Measurements from ENCODE around the gene CNTN2. TPM values are rescaled to one million over a fixed set of nuclear protein-coding genes. Genes with fewer than 3 reads are reported as not detected.

The CNTN2 gene
- total RNA-seq, 1 experiment from 2014 or later: not detected

DNA sequence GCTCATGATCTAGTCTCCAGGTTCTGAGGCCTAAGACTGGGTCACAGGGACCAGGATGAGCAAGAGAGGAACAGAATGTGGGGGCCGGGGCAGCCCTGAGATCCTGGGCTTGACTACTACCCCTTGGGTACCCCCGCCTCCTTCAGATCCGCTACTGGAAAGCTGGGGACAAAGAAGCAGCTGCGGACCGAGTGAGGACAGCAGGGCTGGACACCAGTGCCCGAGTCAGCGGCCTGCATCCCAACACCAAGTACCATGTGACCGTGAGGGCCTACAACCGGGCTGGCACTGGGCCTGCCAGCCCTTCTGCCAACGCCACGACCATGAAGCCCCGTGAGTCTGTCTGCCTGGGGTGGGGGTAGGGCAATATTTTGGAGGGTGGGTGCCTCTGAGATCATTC, 28.8 kb downstream of the CNTN2 start:
- no peak for DNase-seq (ENCODE audit: low read depth)

DNA sequence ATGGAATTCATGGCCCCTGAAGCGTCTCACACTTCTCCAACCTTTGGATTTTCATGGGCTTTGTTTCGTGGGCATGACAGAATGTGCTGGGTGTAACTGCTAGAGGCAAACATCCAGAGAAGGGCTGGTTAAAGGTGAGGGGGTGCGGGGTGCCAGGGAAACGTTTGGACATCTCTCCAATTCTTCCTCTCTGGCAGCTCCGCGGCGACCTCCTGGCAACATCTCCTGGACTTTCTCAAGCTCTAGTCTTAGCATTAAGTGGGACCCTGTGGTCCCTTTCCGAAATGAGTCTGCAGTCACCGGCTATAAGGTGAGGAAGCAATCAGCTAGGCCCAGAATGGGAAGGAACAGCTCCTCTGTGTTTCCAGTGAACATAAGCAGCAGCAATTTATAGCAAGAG, 29.3 kb downstream of the CNTN2 start:
- no peak for DNase-seq (ENCODE audit: low read depth)

DNA sequence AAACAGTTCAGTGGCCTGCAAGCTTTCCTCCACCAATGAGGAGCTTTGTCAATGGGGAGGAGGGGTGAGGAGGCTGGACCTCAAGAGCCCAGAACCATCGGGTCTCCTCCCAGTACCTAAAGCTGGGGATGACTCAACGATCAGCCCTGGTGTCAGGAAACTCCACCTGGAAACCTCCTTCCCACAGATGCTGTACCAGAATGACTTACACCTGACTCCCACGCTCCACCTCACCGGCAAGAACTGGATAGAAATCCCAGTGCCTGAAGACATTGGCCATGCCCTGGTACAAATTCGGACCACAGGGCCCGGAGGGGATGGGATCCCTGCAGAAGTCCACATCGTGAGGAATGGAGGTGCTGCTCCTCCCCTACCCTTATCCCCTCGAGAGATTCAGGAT, 29.9 kb downstream of the CNTN2 start:
- DNase-seq (ENCODE audit: low read depth): no peak

DNA sequence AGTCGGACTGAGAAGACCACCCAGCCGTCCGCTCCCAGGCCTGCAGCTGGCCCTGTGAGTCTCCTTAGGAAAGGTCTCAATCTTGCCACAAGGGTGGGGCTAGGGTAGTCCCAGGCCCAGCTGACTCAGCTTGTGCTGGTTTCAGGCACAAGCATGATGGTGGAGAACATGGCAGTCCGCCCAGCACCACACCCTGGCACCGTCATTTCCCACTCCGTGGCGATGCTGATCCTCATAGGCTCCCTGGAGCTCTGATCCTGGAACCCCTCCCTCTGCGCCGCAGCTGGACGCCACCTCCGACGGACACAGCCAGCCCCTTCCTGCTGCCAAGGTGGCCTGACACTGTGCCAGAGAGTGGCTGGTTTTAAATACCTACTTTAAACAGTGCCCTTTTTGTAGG, 30.5 kb downstream of the CNTN2 start:
- DNase-seq (ENCODE audit: low read depth): no peak

DNA sequence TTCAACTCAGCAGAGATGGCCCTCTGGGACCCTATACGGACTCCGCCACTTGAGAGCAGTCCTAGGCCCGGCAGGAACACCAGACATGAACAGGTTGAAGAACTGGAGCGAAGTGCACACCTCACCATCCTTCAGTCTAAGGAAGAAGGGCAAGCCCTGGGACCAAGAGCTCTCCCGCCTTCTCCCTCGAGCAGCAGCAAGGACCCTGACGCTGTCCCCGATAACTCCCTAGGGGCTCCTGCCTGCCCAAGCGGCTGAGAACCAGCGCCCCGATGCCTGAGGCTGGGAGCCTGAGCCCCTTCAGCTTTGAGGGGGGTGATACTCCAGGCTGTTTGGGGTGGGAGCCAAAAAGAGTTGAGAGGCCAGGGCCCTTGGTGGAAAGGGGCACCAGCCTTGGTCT, 31.1 kb downstream of the CNTN2 start:
- DNase-seq (ENCODE audit: low read depth): no peak

DNA sequence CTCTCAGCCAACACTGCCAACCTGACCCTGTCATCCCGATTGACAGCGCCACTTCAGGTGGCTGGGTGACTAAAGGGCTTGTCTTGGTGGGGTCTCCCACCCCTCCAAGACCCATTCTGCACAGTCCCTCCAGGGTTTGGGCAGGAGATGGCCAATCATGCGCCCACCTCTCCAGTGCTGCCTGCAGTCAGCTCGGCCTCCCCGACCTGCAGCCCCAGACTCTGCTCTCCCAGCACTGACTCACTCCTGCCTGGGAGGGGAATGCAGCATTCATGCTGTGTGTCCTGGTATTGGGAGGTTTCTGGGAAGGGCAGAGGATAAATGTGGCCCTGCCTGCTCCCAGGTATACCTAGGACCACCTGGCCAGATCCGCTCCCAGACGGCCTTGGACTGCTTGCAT, 31.5 kb downstream of the CNTN2 start:
- no peak for DNase-seq (ENCODE audit: low read depth)

DNA sequence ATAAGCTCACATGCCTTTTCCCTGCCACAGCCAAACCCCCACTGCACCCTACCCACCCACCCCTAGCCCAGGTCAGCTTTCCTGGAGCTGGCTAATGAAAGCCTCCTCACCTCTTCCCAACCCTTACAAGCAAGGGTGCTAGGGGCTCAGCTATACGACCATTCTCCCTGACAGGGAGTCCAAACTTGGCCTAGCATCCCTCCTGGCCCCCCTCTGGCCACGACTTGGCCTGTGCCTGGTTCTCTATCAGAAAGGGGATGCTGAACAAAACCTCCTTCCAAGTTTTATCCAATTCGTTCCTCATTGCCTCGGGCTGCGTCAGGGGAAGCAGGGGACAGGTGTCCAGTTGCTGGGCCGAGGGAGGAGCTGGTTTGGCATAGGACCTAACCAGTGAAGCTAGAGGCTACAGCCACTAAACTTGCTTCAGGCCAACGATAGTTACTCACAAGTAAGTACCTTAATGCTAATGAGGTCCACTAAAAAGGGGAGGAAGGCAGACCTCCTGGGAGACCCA, 32.7 kb downstream of the CNTN2 start:
- DNase-seq (ENCODE audit: low read depth): no peak

DNA sequence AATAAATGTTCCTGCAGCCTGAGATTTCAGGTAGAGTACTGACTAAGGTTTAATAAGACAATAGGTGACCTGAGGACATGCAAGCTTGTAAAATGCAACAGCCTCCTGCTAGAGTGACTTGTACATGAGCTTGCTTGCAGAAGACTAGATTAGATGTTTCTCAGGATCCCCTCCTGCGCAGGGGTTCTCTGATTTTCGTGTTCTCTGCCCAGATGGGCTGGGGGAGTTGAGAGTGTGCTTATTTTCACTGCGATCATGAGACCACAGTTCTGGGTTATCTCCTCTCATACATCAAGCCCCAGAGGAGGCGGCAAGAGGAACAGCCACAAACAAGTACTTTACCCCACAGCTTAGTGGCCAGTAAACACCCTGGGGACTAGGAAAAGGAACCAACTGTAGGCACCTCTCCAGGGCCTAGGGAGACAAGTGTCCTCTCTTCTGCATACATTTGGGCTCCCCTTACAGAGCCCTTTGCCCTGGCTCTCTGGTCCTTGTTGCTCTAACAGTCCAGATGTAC, 33.3 kb downstream of the CNTN2 start:
- no peak for DNase-seq (ENCODE audit: low read depth)

DNA sequence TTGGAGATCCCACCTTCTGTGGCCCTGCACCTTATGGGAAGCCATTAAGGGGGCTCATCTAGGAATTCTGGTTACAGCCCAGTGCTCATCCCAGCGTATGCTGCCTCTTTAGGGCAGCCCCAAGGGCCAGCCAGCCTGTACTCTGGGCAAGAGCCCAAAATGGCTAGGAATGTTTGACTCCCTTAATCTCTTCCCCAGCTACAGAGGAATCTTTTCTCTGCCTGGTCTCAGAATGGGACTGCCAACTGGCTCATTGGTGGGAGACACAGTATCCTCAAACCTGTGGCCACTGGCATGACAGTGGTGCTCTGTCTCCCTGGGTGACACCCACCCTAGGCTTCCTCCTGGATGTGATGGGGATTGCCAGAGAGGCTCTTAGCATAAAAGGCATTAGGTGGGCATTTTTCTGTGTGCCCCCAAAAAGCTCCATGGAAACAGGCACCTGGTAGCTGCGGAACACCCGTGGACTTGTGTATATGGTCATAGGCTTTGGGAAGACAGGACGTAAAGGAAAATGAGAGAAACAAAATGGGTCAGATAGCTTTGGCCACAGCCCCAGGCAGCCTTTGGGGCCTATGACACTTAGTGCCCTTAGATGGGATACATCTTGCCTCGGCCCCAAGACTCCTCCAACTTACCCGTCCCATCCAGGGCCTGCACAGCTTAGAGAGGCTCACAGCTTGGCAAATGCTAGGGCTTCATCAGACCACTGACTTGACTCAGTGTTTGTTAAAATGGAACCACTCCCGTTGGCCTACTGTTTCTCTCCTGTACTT, 34.3 kb downstream of the CNTN2 start:
- DNase-seq (ENCODE audit: low read depth): no peak

DNA sequence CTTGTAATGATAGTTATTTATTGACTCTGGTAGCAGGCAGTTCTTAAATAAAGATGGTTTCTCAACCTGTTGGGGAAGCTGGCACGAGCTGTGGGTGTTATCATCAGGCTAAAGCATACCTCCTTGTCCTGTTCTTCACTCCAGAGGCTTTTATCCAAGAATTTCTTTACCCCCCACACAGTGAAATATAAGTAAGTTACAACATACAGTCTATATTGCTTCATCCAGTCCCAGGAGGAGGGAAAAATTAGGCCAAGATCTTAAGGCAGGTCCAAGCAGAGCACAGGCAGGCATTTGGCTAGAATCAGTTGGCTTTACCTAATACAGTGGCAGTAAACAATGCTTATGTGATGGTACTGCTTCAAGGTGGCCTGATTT, 34.9 kb downstream of the CNTN2 start:
- no peak for DNase-seq (ENCODE audit: low read depth)

DNA sequence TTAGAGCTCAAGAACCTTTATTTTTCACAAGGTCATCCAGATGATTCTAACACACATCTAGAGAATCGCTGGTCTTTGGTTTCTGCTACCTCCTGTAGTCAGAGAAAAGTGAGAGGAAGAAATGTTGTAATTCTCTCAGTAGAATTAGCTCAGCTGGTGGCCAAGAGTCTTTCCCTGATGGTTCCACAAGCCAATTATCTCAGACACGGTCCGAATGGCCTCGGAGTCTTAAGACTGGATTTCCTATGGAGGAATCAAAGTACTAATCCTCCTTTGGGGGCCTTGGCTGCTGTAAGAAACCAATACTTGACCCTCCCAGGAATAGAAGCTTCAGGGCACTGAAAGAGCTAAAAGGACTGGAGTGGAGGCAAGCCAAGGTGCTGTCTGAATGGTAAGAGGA, 39.4 kb downstream of the CNTN2 start:
- DNase-seq (ENCODE audit: low read depth): no peak

DNA sequence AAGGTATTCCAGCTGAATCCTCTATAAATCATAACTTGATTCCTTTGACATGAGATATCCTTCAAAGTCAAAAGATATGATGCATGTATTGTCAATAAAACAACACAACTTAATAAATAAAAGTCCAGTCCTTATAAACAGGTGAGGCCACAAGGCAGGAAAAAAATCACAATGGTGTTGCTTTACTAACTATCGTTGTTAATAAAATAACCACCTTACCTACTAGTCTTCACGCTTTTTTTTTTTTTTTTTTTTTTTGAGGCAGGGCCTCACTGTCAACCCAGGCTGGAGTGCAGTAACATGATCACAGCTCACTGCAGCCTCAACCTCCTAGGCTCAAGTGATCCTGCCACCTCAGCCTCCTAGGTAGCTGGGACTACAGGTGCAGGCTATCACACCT, 41.3 kb downstream of the CNTN2 start, which contains the start of gene TMEM81:
TSS of gene TMEM81 (minus strand) at position 101 of the 400 bp plus-strand sequence. CDS start 140 bp downstream, outside the sequence.
- no peak for DNase-seq (ENCODE audit: low read depth)

DNA sequence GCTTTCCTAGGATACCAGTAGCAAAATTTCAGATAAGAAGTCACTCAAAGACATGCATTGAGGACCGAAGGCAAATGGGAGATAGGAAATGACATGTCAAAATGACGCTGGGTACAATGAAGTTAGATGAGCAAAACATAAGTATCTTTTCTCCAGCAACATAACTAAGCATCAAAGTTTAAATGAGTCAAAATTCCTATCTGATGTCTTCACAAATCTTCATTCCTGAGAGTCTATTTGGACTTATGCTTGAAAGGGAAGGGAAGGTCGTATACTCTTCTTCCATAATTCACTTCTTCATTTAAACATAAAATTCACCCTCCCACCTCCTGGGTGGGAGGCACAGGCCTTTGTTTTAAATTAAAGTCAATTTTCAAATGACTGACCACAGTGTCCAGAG, 45.3 kb downstream of the CNTN2 start:
- DNase-seq (ENCODE audit: low read depth): no peak

DNA sequence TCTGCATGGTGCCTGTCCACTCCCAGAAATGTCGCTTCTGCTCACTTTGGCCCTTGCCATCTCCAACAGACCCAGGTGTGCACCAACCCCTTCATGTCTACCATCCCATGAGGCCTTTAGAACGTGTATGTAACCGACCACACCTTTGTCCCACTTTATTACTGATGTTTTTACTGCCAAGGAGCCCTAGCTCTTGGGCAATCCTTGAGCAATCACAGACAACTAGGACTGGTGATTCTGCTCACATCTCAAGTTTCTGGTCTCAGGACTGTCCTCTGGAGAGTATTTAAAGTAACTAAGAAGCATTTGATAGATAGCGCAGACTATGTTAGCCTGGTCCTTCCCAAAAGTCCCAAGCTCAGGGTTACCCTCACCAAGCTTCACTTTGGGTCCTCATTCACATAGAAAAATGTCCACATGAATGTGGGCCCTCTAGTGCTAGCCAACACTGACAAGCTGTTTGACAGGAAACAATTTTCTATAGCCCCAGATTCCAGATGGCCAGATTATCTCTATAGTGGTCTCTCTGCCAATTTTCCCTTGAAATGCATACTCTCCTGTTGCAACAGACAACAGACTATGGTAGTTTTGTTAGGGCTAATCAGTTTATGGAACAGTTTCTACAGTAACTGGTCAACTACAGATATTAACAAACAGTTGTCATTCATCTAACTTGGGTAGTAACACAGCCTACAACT, 48.2 kb downstream of the CNTN2 start:
- DNase-seq (ENCODE audit: low read depth): no peak

DNA sequence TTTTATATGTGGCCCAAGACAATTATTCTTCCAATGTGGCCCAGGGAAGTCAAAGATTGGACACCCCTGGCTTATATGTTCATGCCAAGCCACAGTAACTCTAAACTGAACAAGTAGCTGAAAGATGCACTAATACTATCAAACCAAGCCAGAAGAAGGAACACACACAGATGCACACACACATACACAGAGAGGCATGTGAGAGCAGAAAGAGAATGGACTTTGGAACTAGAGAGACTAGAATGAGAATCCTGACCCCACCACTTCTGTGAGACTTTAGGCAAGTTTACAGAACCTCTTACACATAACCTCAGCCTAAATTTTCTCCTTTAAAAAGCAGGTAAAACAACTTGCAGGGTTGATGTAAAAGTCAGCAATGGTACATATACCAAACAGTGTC, 52.4 kb downstream of the CNTN2 start:
- DNase-seq (ENCODE audit: low read depth): no peak

DNA sequence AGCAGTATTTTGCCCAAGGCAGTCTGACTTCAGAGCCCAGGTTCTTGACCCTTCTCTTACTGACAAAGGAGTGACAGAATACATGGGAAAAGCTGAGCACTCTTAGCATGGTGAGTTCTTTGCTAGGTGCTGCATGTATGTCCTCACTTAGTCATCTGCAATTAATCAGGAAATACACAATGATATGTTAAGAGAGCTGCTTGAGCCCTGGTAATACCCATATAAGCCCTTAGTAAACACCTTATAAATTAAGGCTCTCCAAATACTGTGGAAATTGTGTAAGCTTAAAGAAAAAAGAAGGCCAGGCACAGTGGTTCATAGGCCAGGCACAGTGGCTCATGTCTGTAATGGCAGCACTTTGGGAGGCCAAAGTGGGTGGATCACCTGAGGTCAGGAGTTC, 55.2 kb downstream of the CNTN2 start:
- no peak for DNase-seq (ENCODE audit: low read depth)

DNA sequence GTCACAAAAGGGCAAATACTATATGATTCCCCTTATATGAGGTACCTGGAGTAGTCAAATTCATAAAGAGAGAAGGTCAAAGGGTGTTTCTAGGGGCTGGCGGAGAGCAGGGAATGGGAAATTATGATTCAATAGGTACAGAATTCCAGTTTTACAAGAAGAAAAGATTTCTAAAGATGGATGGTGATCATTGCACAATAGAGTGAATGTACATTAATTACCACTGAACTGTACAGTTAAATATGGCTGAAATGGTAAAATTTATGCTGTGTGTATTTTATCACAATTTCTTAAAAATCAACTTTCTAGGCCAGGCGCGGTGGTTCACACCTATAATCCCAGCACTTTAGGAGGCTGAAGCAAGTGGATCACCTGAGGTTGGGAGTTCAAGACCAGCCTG, 59.4 kb downstream of the CNTN2 start:
- no peak for DNase-seq (ENCODE audit: low read depth)

DNA sequence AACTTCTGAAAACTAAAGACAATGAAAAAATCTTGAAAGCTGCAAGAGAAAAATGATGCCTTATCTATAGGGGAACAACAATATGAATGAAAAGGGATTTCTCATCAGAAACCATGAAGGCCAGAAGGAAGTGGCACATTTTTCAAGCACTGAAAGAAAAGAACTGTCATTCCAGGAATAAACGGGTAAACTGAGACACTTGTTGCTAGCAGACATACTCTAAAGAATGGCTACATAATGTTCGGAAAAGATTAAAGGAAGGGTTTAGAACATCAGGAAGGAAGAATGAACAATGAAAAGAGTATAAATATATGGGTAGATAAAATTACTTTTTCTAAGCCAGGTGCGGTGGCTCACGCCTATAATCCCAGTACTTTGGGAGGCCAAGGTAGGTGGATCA, 64.3 kb downstream of the CNTN2 start:
- DNase-seq (ENCODE audit: low read depth): no peak

DNA sequence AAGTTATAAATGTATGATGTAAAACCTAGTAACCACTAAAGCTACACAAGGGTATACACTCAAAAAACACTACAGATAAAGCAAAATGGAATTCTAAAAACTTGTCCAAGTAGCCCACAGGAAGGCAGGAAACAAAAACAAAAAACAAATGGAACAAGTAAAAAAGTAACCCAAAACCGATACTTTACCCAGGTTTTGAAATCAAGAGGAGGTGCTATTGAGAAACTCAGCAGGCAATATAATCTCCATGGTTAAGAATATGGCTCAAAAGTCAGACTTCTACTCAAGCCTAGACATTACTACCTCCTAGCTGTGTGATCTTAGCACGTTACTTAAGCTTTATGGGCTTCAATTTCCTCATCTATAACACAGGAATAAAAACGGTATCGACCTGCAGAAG, 65.5 kb downstream of the CNTN2 start:
- DNase-seq (ENCODE audit: low read depth): peak; percentile 8

DNA sequence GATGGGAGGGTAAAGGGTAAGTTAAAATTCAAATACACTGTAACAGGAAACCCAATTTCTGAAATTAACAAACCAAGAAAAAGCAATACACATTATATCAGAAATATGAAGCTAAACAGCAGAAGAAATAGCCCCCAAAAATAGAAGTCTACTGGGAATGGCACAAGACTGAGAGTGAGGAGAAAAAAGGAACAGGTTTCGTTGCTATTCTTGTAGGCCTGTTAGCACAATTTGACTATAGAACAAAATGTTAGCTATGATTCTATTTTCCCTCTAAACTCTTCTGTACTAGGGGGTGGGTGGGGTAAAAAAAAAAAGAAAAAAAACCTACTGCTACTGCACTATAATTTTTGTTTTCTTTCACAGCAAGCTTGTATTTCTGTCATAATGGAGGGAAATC, 66.3 kb downstream of the CNTN2 start:
- no peak for DNase-seq (ENCODE audit: low read depth)

DNA sequence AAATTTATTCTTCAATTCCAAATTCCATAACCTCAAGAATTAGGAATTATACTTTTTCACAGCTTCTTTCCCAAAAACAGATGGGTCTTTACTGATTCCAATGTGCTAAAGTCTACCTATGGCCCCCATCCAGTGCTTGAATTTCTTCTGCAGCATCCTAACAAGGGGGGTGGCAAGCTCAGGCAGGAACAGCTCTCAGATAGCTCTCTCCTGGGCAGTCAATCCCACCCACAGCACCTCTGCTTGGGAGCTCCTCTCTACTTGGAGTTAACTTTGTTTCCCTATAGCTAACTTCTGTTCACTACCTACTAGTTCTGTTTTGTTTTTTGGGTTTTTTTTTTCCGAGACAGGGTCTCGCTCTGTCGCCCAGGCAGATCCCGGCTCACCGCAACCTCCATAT, 66.7 kb downstream of the CNTN2 start:
- no peak for DNase-seq (ENCODE audit: low read depth)

DNA sequence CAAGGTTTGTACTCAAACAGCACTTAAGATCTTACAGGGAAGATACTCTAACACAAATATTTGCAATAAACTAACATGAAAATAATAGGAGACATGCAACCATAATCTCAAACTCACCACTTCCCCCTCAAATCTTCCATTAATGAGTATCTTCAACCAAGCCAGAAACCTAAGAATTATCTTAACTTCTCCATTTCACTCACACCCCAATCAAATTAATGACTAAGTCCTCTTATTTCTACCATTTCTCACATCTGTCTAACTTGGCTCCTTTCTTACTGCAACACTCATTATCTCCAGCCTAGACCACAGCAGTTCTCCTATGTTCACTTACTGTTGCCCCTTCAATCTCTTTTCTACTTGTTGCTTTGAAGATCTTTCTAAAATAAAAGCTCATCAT, 68.3 kb downstream of the CNTN2 start:
- DNase-seq (ENCODE audit: low read depth): no peak

DNA sequence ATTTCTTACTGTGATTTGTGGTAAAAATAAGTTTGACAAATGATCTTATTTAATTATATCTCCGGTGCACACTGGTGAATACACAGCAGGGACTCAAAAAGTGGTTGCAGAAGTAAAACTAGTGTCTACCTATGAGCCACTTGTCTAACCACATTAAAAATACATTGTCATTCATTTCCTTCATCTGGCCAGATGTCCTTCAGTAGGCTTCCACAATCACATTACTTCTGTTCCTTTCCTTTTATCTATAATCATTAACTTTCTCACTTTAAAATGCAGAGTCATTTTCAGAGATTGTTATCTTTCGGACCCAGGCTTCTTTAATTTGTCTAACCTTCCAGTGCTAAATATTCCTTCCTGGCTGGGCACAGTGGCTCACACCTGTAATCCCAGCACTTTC, 75.7 kb downstream of the CNTN2 start:
- no peak for DNase-seq (ENCODE audit: low read depth)
